Measurements from ENCODE around the gene OPN1MW.
"Not testable (repeated sequence)": the region's sequence is repeated elsewhere in the genome, so short reads cannot be mapped to it uniquely, and the experiment has no call there.

GRCh38 chrX:154183794-154184193 is 1.4 kb downstream of the OPN1MW start:
- not testable (repeated sequence) for TF ChIP-seq POLR2A (IDR thresholded peaks at IDR 0.05)
- TF ChIP-seq, protein P1, sequence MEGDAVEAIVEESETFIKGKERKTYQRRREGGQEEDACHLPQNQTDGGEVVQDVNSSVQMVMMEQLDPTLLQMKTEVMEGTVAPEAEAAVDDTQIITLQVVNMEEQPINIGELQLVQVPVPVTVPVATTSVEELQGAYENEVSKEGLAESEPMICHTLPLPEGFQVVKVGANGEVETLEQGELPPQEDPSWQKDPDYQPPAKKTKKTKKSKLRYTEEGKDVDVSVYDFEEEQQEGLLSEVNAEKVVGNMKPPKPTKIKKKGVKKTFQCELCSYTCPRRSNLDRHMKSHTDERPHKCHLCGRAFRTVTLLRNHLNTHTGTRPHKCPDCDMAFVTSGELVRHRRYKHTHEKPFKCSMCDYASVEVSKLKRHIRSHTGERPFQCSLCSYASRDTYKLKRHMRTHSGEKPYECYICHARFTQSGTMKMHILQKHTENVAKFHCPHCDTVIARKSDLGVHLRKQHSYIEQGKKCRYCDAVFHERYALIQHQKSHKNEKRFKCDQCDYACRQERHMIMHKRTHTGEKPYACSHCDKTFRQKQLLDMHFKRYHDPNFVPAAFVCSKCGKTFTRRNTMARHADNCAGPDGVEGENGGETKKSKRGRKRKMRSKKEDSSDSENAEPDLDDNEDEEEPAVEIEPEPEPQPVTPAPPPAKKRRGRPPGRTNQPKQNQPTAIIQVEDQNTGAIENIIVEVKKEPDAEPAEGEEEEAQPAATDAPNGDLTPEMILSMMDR (IDR thresholded peaks at IDR 0.05) = not testable (repeated sequence)
